HUES64 (cell line): Measurements from ENCODE around the gene PAX9. TPM values are rescaled to one million over a fixed set of nuclear protein-coding genes. Genes with fewer than 3 reads are reported as not detected.

ENCODE experiments used
- H3K27ac ChIP-seq: 2 replicates; pipeline ENCODE4 v1.7.0; 2013; ENCODE audit warnings: low read depth, low read length, inconsistent platforms
- H3K27me3 ChIP-seq: 2 replicates; pipeline ENCODE4 v1.6.1; 2013; ENCODE audit warnings: mild to moderate bottlenecking, low read length; ENCODE audit not compliant: insufficient read depth
- H3K36me3 ChIP-seq: 2 replicates; pipeline ENCODE4 v1.6.1; 2013; ENCODE audit warnings: mild to moderate bottlenecking, low read length; ENCODE audit not compliant: insufficient read depth
- H3K4me1 ChIP-seq: 2 replicates; pipeline ENCODE4 v1.6.1; 2013; ENCODE audit warnings: mild to moderate bottlenecking, low read length, moderate library complexity; ENCODE audit not compliant: insufficient read depth
- H3K4me3 ChIP-seq: 2 replicates; pipeline ENCODE4 v1.5.1; 2013; ENCODE audit warnings: mild to moderate bottlenecking, low read length, moderate library complexity
- H3K9ac ChIP-seq: 2 replicates; pipeline ENCODE4 v1.6.1; 2013; ENCODE audit warnings: mild to moderate bottlenecking, low read depth, low read length
- H3K9me3 ChIP-seq: 2 replicates; pipeline ENCODE4 v1.6.1; 2013; ENCODE audit warnings: low read depth, low read length; ENCODE audit not compliant: insufficient read depth
- WGBS: fragments of 150-250, 120-280 bp; methylation state at CpG from one replicate; pipeline ENCODE4 v1.1.7; 2013; ENCODE audit warnings: missing lambda C conversion rate; 5-methylcytosine and 5-hydroxymethylcytosine counted together
- polyA plus RNA-seq, 2 experiments: library from polyadenylated mRNA; stranded (reverse); fragments of 50-300 nt; gene quantifications; one replicate each; pipeline ENCODE4 v1.2.3, GENCODE V29; 2013

PAX9 gene
- polyA plus RNA-seq (2013, experiment 1 of 2): not detected
- polyA plus RNA-seq (2013, experiment 2 of 2): not detected

GRCh38 chr14:36661506-36662257 lies at the start of gene PAX9:
TSS of gene PAX9 (plus strand) at chr14:36661860. CDS start at chr14:36662090, 230 bp downstream.
- peak within 1 kb of the TSS; percentile 49 for H3K4me3 ChIP-seq
- no peak within 1 kb of the TSS for H3K9ac ChIP-seq
- WGBS: under 1% methylated on average over 44 of the region's 44 CpGs
- no peaks in the 10 kb centered on the region for H3K9me3 ChIP-seq
- no peaks in the 10 kb centered on the region for H3K36me3 ChIP-seq
- H3K27ac ChIP-seq: no peak within 1 kb of the TSS
- H3K4me1 ChIP-seq: peaks cover 18% of the 10 kb centered on the region; the same call in 1 of the 2 replicates
- H3K27me3 ChIP-seq: peaks cover 99% of the 10 kb centered on the region

DNA sequence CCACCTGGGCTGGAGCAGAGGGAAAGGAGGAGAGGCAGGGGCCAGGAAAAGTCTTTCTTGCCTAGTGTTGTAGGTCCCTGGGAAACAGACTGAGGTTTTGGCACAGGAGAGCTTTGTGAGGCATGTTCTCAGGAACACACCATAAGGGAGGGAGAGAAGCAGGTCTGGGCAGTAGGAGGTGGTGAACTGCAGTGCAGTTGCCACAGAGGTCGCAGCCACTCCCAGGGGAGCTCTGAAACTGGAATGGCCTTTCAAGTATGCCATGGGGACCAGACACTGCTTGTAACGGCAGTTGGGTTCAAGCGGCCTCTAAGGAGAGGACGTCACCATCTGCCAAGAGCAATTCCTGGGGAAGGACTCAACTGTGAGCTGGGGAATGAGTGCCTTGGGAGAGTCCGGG lies 43.8 kb upstream of the PAX9 start:
- Histone ChIP-seq H3K27ac (no peak overlapping the region), H3K4me1 (no peaks in the 10 kb centered on the region), H3K4me3 (no peak overlapping the region), H3K9me3 (no peaks in the 10 kb centered on the region; the same call in 1 of the 2 replicates), H3K27me3 (peaks cover 3% of the 10 kb centered on the region; the same call in 1 of the 2 replicates), H3K36me3 (no peaks in the 10 kb centered on the region), H3K9ac (no peak overlapping the region)
- WGBS: 83% methylated on average over 5 of the region's 5 CpGs

DNA sequence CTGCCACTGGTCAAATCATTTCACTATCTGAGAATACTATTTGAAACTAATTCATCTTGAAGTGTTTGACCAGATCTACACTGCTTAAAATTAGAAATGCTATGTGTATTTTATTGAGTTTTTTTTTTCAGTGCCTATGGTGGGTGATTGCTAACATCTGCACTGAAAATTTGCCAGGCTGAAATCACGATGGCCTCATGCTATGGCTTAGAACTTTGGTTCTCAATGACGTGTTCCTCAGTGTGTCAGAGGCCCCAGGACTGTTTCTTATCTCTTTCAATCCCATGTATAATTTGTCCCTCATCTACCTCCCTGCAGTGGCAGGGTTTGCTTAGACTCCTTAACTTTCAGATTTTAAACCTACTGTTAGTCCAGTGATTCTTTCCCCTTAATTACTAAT lies 43.0 kb upstream of the PAX9 start:
- Histone ChIP-seq H3K4me3 (no peak overlapping the region), H3K27me3 (peaks cover 3% of the 10 kb centered on the region; the same call in 1 of the 2 replicates), H3K27ac (no peak overlapping the region), H3K9ac (no peak overlapping the region), H3K4me1 (no peaks in the 10 kb centered on the region), H3K9me3 (no peaks in the 10 kb centered on the region; the same call in 1 of the 2 replicates), H3K36me3 (no peaks in the 10 kb centered on the region)
- WGBS: 83% methylated on average over 2 of the region's 2 CpGs

GRCh38 chr14:36619131-36619530 lies 42.5 kb upstream of the PAX9 start:
- no peaks in the 10 kb centered on the region; the same call in 1 of the 2 replicates for H3K9me3 ChIP-seq
- no peak overlapping the region for H3K27ac ChIP-seq
- no peaks in the 10 kb centered on the region for H3K36me3 ChIP-seq
- H3K4me1 ChIP-seq: no peaks in the 10 kb centered on the region
- H3K27me3 ChIP-seq: peaks cover 3% of the 10 kb centered on the region; the same call in 1 of the 2 replicates
- H3K9ac ChIP-seq: no peak overlapping the region
- 85% methylated on average over 2 of the region's 3 CpGs for WGBS
- H3K4me3 ChIP-seq: no peak overlapping the region

GRCh38 chr14:36619853-36620252 lies 41.8 kb upstream of the PAX9 start:
- Histone ChIP-seq H3K9ac (no peak overlapping the region), H3K4me3 (no peak overlapping the region), H3K9me3 (no peaks in the 10 kb centered on the region; the same call in 1 of the 2 replicates), H3K27ac (no peak overlapping the region), H3K36me3 (no peaks in the 10 kb centered on the region), H3K27me3 (peaks cover 3% of the 10 kb centered on the region; the same call in 1 of the 2 replicates), H3K4me1 (no peaks in the 10 kb centered on the region)
- WGBS: 91% methylated on average over 2 of the region's 2 CpGs

GRCh38 chr14:36625014-36625413 lies 36.6 kb upstream of the PAX9 start:
- Histone ChIP-seq H3K27ac (no peak overlapping the region), H3K9me3 (no peaks in the 10 kb centered on the region; the same call in 1 of the 2 replicates), H3K9ac (no peak overlapping the region)

DNA sequence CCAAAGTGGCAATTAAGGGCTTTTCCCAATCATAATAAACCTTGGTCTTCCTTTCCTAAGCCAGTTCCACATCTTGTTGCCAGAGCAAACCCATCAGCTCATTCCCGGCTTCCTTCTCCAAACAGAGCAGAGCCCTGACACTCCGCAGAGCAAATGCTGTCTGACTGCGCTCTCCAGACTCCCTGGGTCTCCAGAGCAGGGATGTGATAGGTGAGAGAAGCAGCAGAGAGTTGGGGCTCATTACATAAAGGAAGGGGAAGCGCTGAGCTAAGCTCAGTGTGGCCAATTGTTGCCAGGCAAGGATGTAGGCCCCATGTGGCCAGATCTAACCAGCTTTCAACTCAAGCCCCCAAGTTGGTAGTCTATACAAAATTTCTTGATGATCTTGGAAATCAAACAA lies 36.2 kb upstream of the PAX9 start:
- WGBS: 85% methylated on average over 4 of the region's 4 CpGs
- no peak overlapping the region for H3K9ac ChIP-seq
- no peaks in the 10 kb centered on the region for H3K4me1 ChIP-seq
- peaks cover 6% of the 10 kb centered on the region; the same call in 1 of the 2 replicates for H3K27me3 ChIP-seq
- H3K27ac ChIP-seq: no peak overlapping the region
- no peaks in the 10 kb centered on the region for H3K36me3 ChIP-seq
- H3K9me3 ChIP-seq: no peaks in the 10 kb centered on the region; the same call in 1 of the 2 replicates
- no peak overlapping the region for H3K4me3 ChIP-seq

More at GRCh38 chr14:36625014-36625413, 36.6 kb upstream of the PAX9 start:
- 94% methylated on average over 1 of the region's 1 CpG for WGBS
- no peaks in the 10 kb centered on the region for H3K4me1 ChIP-seq
- no peaks in the 10 kb centered on the region for H3K36me3 ChIP-seq
- H3K4me3 ChIP-seq: no peak overlapping the region
- H3K27me3 ChIP-seq: peaks cover 6% of the 10 kb centered on the region; the same call in 1 of the 2 replicates

DNA sequence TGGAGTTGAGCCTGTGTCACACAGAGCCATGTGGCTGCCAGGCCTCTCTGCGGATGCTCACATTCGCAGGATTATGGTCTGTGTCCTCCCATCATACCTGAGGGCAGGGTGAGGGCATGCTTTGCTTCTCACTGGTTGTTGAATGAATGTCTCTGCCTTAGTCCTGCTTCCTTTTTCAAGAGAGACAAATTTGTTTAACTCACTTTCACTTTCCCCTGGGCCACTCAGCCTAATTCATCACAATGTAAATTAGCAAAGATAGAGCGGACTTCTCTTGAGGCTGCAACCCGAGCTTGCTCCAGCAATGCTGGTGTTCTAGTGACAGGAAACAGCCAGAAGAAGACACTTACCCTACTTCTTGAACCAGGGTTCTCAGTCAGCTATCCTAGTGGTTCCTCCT lies 35.5 kb upstream of the PAX9 start:
- Histone ChIP-seq H3K9ac (no peak overlapping the region), H3K27ac (no peak overlapping the region), H3K4me3 (no peak overlapping the region), H3K27me3 (peaks cover 6% of the 10 kb centered on the region; the same call in 1 of the 2 replicates), H3K4me1 (no peaks in the 10 kb centered on the region), H3K9me3 (no peaks in the 10 kb centered on the region; the same call in 1 of the 2 replicates), H3K36me3 (no peaks in the 10 kb centered on the region)
- 83% methylated on average over 4 of the region's 4 CpGs for WGBS

DNA sequence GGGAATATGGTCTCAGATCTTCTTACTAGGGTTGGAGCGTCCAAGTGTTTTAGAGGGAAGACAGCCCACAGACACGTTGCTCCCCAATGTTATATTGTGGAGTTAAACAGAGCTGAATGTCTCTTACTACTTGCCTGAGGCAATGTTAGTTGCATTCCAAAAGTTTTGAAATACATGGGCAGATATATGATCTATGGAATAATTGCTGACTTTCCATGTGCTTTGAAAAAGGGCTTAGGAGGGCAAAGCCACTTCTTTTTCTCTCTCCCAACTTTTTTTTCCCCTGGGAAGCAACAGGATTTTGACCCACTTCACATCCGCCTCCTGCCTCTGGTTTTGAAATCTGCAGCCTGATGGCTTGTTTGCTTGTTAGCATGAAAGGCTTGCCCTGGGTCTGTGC lies 33.7 kb upstream of the PAX9 start:
- Histone ChIP-seq H3K36me3 (no peaks in the 10 kb centered on the region), H3K9me3 (no peaks in the 10 kb centered on the region), H3K4me1 (no peaks in the 10 kb centered on the region), H3K4me3 (no peak overlapping the region), H3K9ac (no peak overlapping the region), H3K27me3 (peaks cover 6% of the 10 kb centered on the region; the same call in 1 of the 2 replicates), H3K27ac (no peak overlapping the region)
- WGBS: 80% methylated on average over 3 of the region's 3 CpGs

GRCh38 chr14:36633580-36633979 lies 28.1 kb upstream of the PAX9 start:
- H3K4me3 ChIP-seq: no peak overlapping the region
- H3K9me3 ChIP-seq: no peaks in the 10 kb centered on the region
- H3K27ac ChIP-seq: no peak overlapping the region
- H3K36me3 ChIP-seq: no peaks in the 10 kb centered on the region
- 96% methylated on average over 2 of the region's 3 CpGs for whole genome bisulfite sequencing
- peaks cover 35% of the 10 kb centered on the region for H3K27me3 ChIP-seq
- no peak overlapping the region for H3K9ac ChIP-seq
- no peaks in the 10 kb centered on the region for H3K4me1 ChIP-seq

- H3K4me1 ChIP-seq: no peaks in the 10 kb centered on the region
- H3K9ac ChIP-seq: no peak overlapping the region
- H3K27me3 ChIP-seq: peaks cover 100% of the 10 kb centered on the region
- 2% methylated on average over 53 of the region's 55 CpGs for WGBS
- no peak overlapping the region for H3K27ac ChIP-seq
- H3K36me3 ChIP-seq: no peaks in the 10 kb centered on the region
- no peaks in the 10 kb centered on the region; the same call in 1 of the 2 replicates for H3K9me3 ChIP-seq
- peak overlapping the region; percentile 45 for H3K4me3 ChIP-seq
These were observed 14.8 kb upstream of the PAX9 start for GRCh38 chr14:36646664-36647416.
